MM.1S (cell line): ENCODE data around the gene MYO16.

Source experiments
- EZH2 ChIP-seq: fragments of 300-600 bp; sonication (generic); optimal IDR thresholded peaks from 2 replicates; pipeline ENCODE3; 2017; ENCODE audit warnings: low read depth, mild to moderate bottlenecking, antibody characterized with exemption, low read length, mixed read lengths
- EZH2phosphoT487 ChIP-seq: fragments of 300-600 bp; sonication (generic); IDR thresholded peaks from 2 replicates; pipeline ENCODE4 v1.6.1; 2018; ENCODE audit warnings: antibody characterized with exemption, low read length
- TF ChIP-seq, protein P1 (sequence below): fragments of 300-600 bp; sonication (generic); IDR thresholded peaks from 2 replicates; pipeline ENCODE4 v1.5.1; 2016; ENCODE audit warnings: antibody characterized with exemption, low read length, mixed read lengths

DNA sequence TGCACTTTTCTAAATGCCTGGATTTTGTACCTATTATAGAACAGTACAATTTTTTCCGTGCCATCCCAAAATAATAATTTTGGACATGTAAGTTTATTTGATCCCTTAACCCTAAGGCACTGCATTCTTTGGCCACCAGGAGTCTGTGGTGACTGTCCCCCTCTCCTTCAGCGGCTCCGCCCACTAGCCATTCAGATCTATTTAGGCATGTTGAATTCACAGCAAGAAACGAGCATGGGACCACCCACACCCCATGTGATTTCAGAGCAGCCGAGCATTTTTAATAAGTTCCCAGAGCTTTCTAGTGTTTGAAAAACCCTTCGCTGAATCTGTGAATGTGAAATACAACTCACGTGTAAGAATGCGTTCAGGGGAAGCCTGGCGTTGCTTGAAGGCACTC is 567.5 kb downstream of the MYO16 start:
- TF ChIP-seq, protein P1, sequence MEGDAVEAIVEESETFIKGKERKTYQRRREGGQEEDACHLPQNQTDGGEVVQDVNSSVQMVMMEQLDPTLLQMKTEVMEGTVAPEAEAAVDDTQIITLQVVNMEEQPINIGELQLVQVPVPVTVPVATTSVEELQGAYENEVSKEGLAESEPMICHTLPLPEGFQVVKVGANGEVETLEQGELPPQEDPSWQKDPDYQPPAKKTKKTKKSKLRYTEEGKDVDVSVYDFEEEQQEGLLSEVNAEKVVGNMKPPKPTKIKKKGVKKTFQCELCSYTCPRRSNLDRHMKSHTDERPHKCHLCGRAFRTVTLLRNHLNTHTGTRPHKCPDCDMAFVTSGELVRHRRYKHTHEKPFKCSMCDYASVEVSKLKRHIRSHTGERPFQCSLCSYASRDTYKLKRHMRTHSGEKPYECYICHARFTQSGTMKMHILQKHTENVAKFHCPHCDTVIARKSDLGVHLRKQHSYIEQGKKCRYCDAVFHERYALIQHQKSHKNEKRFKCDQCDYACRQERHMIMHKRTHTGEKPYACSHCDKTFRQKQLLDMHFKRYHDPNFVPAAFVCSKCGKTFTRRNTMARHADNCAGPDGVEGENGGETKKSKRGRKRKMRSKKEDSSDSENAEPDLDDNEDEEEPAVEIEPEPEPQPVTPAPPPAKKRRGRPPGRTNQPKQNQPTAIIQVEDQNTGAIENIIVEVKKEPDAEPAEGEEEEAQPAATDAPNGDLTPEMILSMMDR = no peak
- TF ChIP-seq EZH2 = no peak
- no peak for TF ChIP-seq EZH2phosphoT487
